ENCODE results near the gene STMN1.

- TF ChIP-seq, protein P1, sequence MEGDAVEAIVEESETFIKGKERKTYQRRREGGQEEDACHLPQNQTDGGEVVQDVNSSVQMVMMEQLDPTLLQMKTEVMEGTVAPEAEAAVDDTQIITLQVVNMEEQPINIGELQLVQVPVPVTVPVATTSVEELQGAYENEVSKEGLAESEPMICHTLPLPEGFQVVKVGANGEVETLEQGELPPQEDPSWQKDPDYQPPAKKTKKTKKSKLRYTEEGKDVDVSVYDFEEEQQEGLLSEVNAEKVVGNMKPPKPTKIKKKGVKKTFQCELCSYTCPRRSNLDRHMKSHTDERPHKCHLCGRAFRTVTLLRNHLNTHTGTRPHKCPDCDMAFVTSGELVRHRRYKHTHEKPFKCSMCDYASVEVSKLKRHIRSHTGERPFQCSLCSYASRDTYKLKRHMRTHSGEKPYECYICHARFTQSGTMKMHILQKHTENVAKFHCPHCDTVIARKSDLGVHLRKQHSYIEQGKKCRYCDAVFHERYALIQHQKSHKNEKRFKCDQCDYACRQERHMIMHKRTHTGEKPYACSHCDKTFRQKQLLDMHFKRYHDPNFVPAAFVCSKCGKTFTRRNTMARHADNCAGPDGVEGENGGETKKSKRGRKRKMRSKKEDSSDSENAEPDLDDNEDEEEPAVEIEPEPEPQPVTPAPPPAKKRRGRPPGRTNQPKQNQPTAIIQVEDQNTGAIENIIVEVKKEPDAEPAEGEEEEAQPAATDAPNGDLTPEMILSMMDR (IDR thresholded peaks at IDR 0.05), result no peak
- no peak for TF ChIP-seq EZH2 (IDR thresholded peaks at IDR 0.05)
Measured at GRCh38 chr1:25885602-25886001, 20.6 kb downstream of the STMN1 start.

Measured in neural progenitor cell (in vitro differentiated cells).